HG02642 (cell line): ENCODE measurements around the gene SHB.

Experiments
- ATAC-seq: cut with Tn5 transposase; IDR thresholded peaks from one replicate; pipeline ENCODE4 v1.9.1; 2021; ENCODE audit warnings: mild to moderate bottlenecking; ENCODE audit not compliant: unreplicated experiment, poor library complexity

The SHB gene

GRCh38 chr9:37995348-37995737 is 73.7 kb downstream of the SHB start:
- ATAC-seq, result no peak

- peak; percentile 82 for ATAC-seq
These were observed 74.2 kb downstream of the SHB start for GRCh38 chr9:37994639-37995347.

GRCh38 chr9:37992924-37993349 is 76.1 kb downstream of the SHB start:
- no peak for ATAC-seq

GRCh38 chr9:37990404-37991015 is 78.5 kb downstream of the SHB start:
- ATAC-seq, result no peak

- ATAC-seq, result no peak
These were observed 79.3 kb downstream of the SHB start for GRCh38 chr9:37989701-37990100.

- no peak for ATAC-seq
These were observed 80.4 kb downstream of the SHB start for GRCh38 chr9:37988602-37989001.

GRCh38 chr9:37988041-37988440 is 81.0 kb downstream of the SHB start:
- ATAC-seq, result no peak

GRCh38 chr9:37987467-37987981 is 81.5 kb downstream of the SHB start:
- no peak for ATAC-seq

GRCh38 chr9:37986771-37987258 is 82.2 kb downstream of the SHB start:
- no peak for ATAC-seq

- no peak for ATAC-seq
These were observed 83.0 kb downstream of the SHB start for GRCh38 chr9:37986001-37986400.

GRCh38 chr9:37984672-37985611 is 84.1 kb downstream of the SHB start:
- no peak for ATAC-seq

GRCh38 chr9:37984278-37984671 is 84.8 kb downstream of the SHB start:
- no peak for ATAC-seq

GRCh38 chr9:37983381-37984067 is 85.5 kb downstream of the SHB start:
- ATAC-seq, result no peak

GRCh38 chr9:37979844-37980243 is 89.2 kb downstream of the SHB start:
- no peak for ATAC-seq

- ATAC-seq, result no peak
These were observed 90.0 kb downstream of the SHB start for GRCh38 chr9:37978983-37979382.

GRCh38 chr9:37978481-37978864 is 90.6 kb downstream of the SHB start:
- no peak for ATAC-seq

- no peak for ATAC-seq
These were observed 91.1 kb downstream of the SHB start for GRCh38 chr9:37977851-37978480.

GRCh38 chr9:37976714-37977477 is 92.1 kb downstream of the SHB start:
- ATAC-seq, result no peak

- no peak for ATAC-seq
These were observed 93.4 kb downstream of the SHB start for GRCh38 chr9:37975639-37976038.
